ENCODE results near the gene PIWIL4.
"Not testable (repeated sequence)": the region's sequence is repeated elsewhere in the genome, so short reads cannot be mapped to it uniquely, and the experiment has no call there.

The PIWIL4 gene

GRCh38 chr11:94546886-94547285 is 20.3 kb upstream of the PIWIL4 start:
- no peak for DNase-seq (ENCODE audit: low read depth, low spot score)

- no peak for DNase-seq (ENCODE audit: low read depth, low spot score)
These were observed 18.0 kb upstream of the PIWIL4 start for GRCh38 chr11:94549146-94549545.

GRCh38 chr11:94550513-94550912 is 16.7 kb upstream of the PIWIL4 start:
- no peak for DNase-seq (ENCODE audit: low read depth, low spot score)

- no peak for DNase-seq (ENCODE audit: low read depth, low spot score)
These were observed 13.2 kb upstream of the PIWIL4 start for GRCh38 chr11:94553938-94554337.

- DNase-seq (ENCODE audit: low read depth, low spot score) = not testable (repeated sequence)
These were observed 11.3 kb upstream of the PIWIL4 start for GRCh38 chr11:94555752-94556329.

GRCh38 chr11:94557421-94557820 is 9.7 kb upstream of the PIWIL4 start:
- no peak for DNase-seq (ENCODE audit: low read depth, low spot score)

GRCh38 chr11:94557992-94558391 is 9.2 kb upstream of the PIWIL4 start:
- no peak for DNase-seq (ENCODE audit: low read depth, low spot score)

GRCh38 chr11:94558468-94558867 is 8.7 kb upstream of the PIWIL4 start:
- no peak for DNase-seq (ENCODE audit: low read depth, low spot score)

- DNase-seq (ENCODE audit: low read depth, low spot score) = no peak
These were observed 8.2 kb upstream of the PIWIL4 start for GRCh38 chr11:94558932-94559331.

GRCh38 chr11:94559361-94559760 is 7.8 kb upstream of the PIWIL4 start:
- no peak for DNase-seq (ENCODE audit: low read depth, low spot score)

GRCh38 chr11:94560834-94561233 is 6.3 kb upstream of the PIWIL4 start:
- DNase-seq (ENCODE audit: low read depth, low spot score) = no peak

GRCh38 chr11:94563176-94563847 is 3.9 kb upstream of the PIWIL4 start:
- no peak for DNase-seq (ENCODE audit: low read depth, low spot score)

- no peak for DNase-seq (ENCODE audit: low read depth, low spot score)
These were observed 3.2 kb upstream of the PIWIL4 start for GRCh38 chr11:94563848-94564467.

- no peak for DNase-seq (ENCODE audit: low read depth, low spot score)
These were observed 1.0 kb downstream of the PIWIL4 start for GRCh38 chr11:94568200-94568599.

GRCh38 chr11:94568717-94569116 is 1.5 kb downstream of the PIWIL4 start:
- no peak for DNase-seq (ENCODE audit: low read depth, low spot score)

- DNase-seq (ENCODE audit: low read depth, low spot score) = not testable (repeated sequence)
These were observed 5.8 kb downstream of the PIWIL4 start for GRCh38 chr11:94572975-94573374.

- DNase-seq (ENCODE audit: low read depth, low spot score) = no peak
These were observed 7.2 kb downstream of the PIWIL4 start for GRCh38 chr11:94574193-94574961.

- DNase-seq (ENCODE audit: low read depth, low spot score) = no peak
These were observed 9.1 kb downstream of the PIWIL4 start for GRCh38 chr11:94576306-94576705.

- no peak for DNase-seq (ENCODE audit: low read depth, low spot score)
These were observed 10.7 kb downstream of the PIWIL4 start for GRCh38 chr11:94577841-94578240.

GRCh38 chr11:94581926-94582325 is 14.8 kb downstream of the PIWIL4 start:
- DNase-seq (ENCODE audit: low read depth, low spot score) = no peak

GRCh38 chr11:94583213-94583865 is 16.2 kb downstream of the PIWIL4 start:
- DNase-seq (ENCODE audit: low read depth, low spot score) = no peak
